Fibroblast of peridontal ligament (primary cell): Measurements from ENCODE around the gene LLGL2.
"Not testable (repeated sequence)": the region's sequence is repeated elsewhere in the genome, so short reads cannot be mapped to it uniquely, and the experiment has no call there.

Experiments
- DNase-seq: peaks from one replicate; pipeline ENCODE4 v3.0.0-alpha.2; 2010; ENCODE audit errors: extremely low read depth

The LLGL2 gene

GRCh38 chr17:75507733-75508719 lies 17.5 kb upstream of the LLGL2 start:
- no peak for DNase-seq

- no peak for DNase-seq
Measured at GRCh38 chr17:75508931-75509361, 16.6 kb upstream of the LLGL2 start.

GRCh38 chr17:75509528-75510258 lies 15.8 kb upstream of the LLGL2 start:
- no peak for DNase-seq

- no peak for DNase-seq
Measured at GRCh38 chr17:75511270-75511609, 14.3 kb upstream of the LLGL2 start.

- no peak for DNase-seq
Measured at GRCh38 chr17:75511610-75512575, 13.6 kb upstream of the LLGL2 start.

- peak; percentile 50 for DNase-seq
Measured at GRCh38 chr17:75512926-75513640, 12.4 kb upstream of the LLGL2 start.

GRCh38 chr17:75513641-75514000 lies 11.9 kb upstream of the LLGL2 start:
- DNase-seq, result no peak

GRCh38 chr17:75514299-75514918 lies 11.1 kb upstream of the LLGL2 start:
- no peak for DNase-seq

- DNase-seq, result peak; percentile 31
Measured at GRCh38 chr17:75514919-75515495, 10.5 kb upstream of the LLGL2 start.

- peak; percentile 81 for DNase-seq
Measured at GRCh38 chr17:75515496-75516254, 9.8 kb upstream of the LLGL2 start, which contains the start of gene CASKIN2. CASKIN2 (minus strand) TSS chr17:75515537; CDS start chr17:75513804, 1,733 bp downstream.

- DNase-seq, result peak; percentile 74
Measured at GRCh38 chr17:75516255-75516618, 9.3 kb upstream of the LLGL2 start, which contains the start of gene TSEN54. TSEN54 (plus strand) TSS chr17:75516528; CDS start chr17:75516561, 33 bp downstream.

- peak; percentile 24 for DNase-seq
Measured at GRCh38 chr17:75516619-75517296, 8.7 kb upstream of the LLGL2 start.

GRCh38 chr17:75517297-75517865 lies 8.1 kb upstream of the LLGL2 start:
- no peak for DNase-seq

GRCh38 chr17:75518201-75518600 lies 7.3 kb upstream of the LLGL2 start:
- DNase-seq, result no peak

- DNase-seq, result no peak
Measured at GRCh38 chr17:75518983-75519537, 6.4 kb upstream of the LLGL2 start.

- DNase-seq, result not testable (repeated sequence)
Measured at GRCh38 chr17:75520413-75520812, 5.1 kb upstream of the LLGL2 start.

- DNase-seq, result no peak
Measured at GRCh38 chr17:75521290-75521689, 4.2 kb upstream of the LLGL2 start.
